ENCODE data around the gene SLC5A9. TPM values are rescaled to one million over a fixed set of nuclear protein-coding genes. Genes with fewer than 3 reads are reported as not detected.

The SLC5A9 gene
- total RNA-seq, 1 donor from 2014 or later, result not detected

DNA sequence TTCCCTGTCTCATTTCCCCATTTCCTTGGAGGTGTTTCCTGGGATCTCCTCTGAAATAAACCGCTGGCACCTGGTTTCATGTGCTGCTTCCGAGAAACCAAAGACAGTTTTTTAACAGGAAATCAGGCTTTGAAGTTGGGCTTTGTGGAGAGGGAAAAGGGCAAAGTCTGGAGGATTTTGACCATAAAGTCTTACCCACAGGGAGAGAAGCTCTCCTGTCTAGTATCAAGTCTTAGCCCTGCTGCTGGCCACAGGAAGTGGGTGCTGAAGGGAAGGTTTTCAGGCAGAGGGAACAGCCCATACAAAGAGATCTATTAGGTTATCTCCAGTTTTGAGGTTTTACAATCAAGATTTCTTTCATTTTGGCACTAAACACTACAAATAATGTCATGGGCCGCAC lies 29.3 kb downstream of the SLC5A9 start:
- no peak overlapping the region for H3K4me2 ChIP-seq (ENCODE audit: low read length)
- H2AFZ ChIP-seq (ENCODE audit: low read depth, low read length), result no peak overlapping the region
- TF ChIP-seq EZH2 (IDR thresholded peaks at IDR 0.05; ENCODE audit: insufficient read depth, low read length), result no peak
- TF ChIP-seq, protein P1, sequence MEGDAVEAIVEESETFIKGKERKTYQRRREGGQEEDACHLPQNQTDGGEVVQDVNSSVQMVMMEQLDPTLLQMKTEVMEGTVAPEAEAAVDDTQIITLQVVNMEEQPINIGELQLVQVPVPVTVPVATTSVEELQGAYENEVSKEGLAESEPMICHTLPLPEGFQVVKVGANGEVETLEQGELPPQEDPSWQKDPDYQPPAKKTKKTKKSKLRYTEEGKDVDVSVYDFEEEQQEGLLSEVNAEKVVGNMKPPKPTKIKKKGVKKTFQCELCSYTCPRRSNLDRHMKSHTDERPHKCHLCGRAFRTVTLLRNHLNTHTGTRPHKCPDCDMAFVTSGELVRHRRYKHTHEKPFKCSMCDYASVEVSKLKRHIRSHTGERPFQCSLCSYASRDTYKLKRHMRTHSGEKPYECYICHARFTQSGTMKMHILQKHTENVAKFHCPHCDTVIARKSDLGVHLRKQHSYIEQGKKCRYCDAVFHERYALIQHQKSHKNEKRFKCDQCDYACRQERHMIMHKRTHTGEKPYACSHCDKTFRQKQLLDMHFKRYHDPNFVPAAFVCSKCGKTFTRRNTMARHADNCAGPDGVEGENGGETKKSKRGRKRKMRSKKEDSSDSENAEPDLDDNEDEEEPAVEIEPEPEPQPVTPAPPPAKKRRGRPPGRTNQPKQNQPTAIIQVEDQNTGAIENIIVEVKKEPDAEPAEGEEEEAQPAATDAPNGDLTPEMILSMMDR (IDR thresholded peaks at IDR 0.05; ENCODE audit: insufficient read depth, low read depth, low read length), result no peak
- H3K27ac Mint-ChIP-seq (ENCODE audit: unreplicated experiment), result no peak overlapping the region
- H3K79me2 ChIP-seq (ENCODE audit: insufficient read depth, low read length), result no peaks in the 10 kb centered on the region
- no peak overlapping the region for H3K9ac ChIP-seq (ENCODE audit: low read length)
- no peak overlapping the region for H3K4me3 ChIP-seq (ENCODE audit: insufficient read depth, low read depth, low read length)
- H3K4me3 Mint-ChIP-seq (ENCODE audit: unreplicated experiment), result no peak overlapping the region
- no peaks in the 10 kb centered on the region for H3K4me1 ChIP-seq (ENCODE audit: insufficient read depth, low read length)
- FAIRE-seq, result no peak
- H3K4me1 Mint-ChIP-seq (ENCODE audit: low read depth, unreplicated experiment), result no peaks in the 10 kb centered on the region
- DNase-seq (ENCODE audit: low read depth), result no peak
- no peaks in the 10 kb centered on the region for H3K9me3 ChIP-seq (ENCODE audit: insufficient read depth, low read depth, low read length)
- no peak overlapping the region for H3K27ac ChIP-seq (ENCODE audit: low read depth, low read length)
- peaks cover 2% of the 10 kb centered on the region for H3K9me3 Mint-ChIP-seq (ENCODE audit: unreplicated experiment)
- H3K27me3 Mint-ChIP-seq (ENCODE audit: low read depth, unreplicated experiment), result peaks cover 2% of the 10 kb centered on the region
- no peaks in the 10 kb centered on the region for H4K20me1 ChIP-seq (ENCODE audit: insufficient read depth, low read length)
- peaks cover 2% of the 10 kb centered on the region for H3K36me3 Mint-ChIP-seq (ENCODE audit: low read depth, unreplicated experiment)
- no peaks in the 10 kb centered on the region for H3K36me3 ChIP-seq (ENCODE audit: insufficient read depth, low read length)
- no peaks in the 10 kb centered on the region for H3K27me3 ChIP-seq (ENCODE audit: insufficient read depth, low read length)

DNA sequence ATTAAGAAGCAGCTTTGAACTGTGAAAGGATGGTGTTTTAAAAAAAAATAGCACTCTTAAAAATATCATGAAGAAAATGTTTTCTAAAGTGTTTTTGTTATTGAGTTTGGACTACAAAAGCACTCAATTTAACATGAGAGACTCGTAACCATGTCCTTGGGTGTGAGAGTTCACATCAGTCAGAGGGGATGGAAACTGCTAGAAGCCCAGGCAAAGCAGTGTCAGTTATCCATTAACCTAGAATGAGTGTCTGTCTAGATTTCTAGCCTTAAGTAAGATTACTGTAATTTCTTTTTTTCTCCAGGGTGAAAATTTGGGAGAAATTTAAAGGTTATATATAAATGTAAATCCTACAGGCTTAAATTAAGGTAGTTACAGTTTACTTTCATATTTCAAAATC lies 31.7 kb downstream of the SLC5A9 start:
- FAIRE-seq, result no peak
- Histone ChIP-seq H3K9ac (ENCODE audit: low read length) (no peak overlapping the region), H3K27ac (ENCODE audit: low read depth, low read length) (no peak overlapping the region), H3K4me2 (ENCODE audit: low read length) (no peak overlapping the region), H2AFZ (ENCODE audit: low read depth, low read length) (no peak overlapping the region), H3K79me2 (ENCODE audit: insufficient read depth, low read length) (no peaks in the 10 kb centered on the region), H4K20me1 (ENCODE audit: insufficient read depth, low read length) (no peaks in the 10 kb centered on the region), H3K27me3 (ENCODE audit: insufficient read depth, low read length) (no peaks in the 10 kb centered on the region), H3K9me3 (ENCODE audit: insufficient read depth, low read depth, low read length) (no peaks in the 10 kb centered on the region), H3K4me1 (ENCODE audit: insufficient read depth, low read length) (no peaks in the 10 kb centered on the region), H3K4me3 (ENCODE audit: insufficient read depth, low read depth, low read length) (no peak overlapping the region), H3K36me3 (ENCODE audit: insufficient read depth, low read length) (no peaks in the 10 kb centered on the region)
- H3K27me3 Mint-ChIP-seq (ENCODE audit: low read depth, unreplicated experiment), result no peaks in the 10 kb centered on the region
- no peak overlapping the region for H3K4me3 Mint-ChIP-seq (ENCODE audit: unreplicated experiment)
- no peaks in the 10 kb centered on the region for H3K9me3 Mint-ChIP-seq (ENCODE audit: unreplicated experiment)
- H3K36me3 Mint-ChIP-seq (ENCODE audit: low read depth, unreplicated experiment), result no peaks in the 10 kb centered on the region
- H3K27ac Mint-ChIP-seq (ENCODE audit: unreplicated experiment), result no peak overlapping the region
- no peak for DNase-seq (ENCODE audit: low read depth)
- TF ChIP-seq, protein P1 (IDR thresholded peaks at IDR 0.05; ENCODE audit: insufficient read depth, low read depth, low read length), result no peak
- no peak for TF ChIP-seq EZH2 (IDR thresholded peaks at IDR 0.05; ENCODE audit: insufficient read depth, low read length)
- H3K4me1 Mint-ChIP-seq (ENCODE audit: low read depth, unreplicated experiment), result no peaks in the 10 kb centered on the region

DNA sequence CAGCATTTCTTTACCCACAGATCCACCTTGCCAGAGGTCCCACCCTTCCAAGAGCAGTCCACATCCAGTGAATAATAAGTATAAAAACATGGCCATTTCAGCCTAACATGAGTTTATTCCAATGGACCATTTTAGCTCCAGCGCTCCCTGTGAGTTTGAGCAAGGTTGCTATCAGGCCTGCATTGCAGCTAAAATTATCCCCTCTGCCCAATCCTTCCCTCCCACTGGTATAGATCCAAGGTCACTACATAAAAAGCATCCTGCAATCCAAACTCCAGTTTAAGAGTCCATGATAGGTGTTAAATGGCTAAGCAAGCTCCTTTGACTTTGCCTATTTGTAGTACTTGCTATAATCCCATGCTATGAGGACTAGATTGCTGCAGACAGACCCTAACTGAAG lies 35.6 kb downstream of the SLC5A9 start:
- Histone ChIP-seq H2AFZ (ENCODE audit: low read depth, low read length) (no peak overlapping the region), H3K79me2 (ENCODE audit: insufficient read depth, low read length) (no peaks in the 10 kb centered on the region), H3K27me3 (ENCODE audit: insufficient read depth, low read length) (no peaks in the 10 kb centered on the region), H3K4me2 (ENCODE audit: low read length) (no peak overlapping the region), H3K4me1 (ENCODE audit: insufficient read depth, low read length) (no peaks in the 10 kb centered on the region), H4K20me1 (ENCODE audit: insufficient read depth, low read length) (no peaks in the 10 kb centered on the region), H3K4me3 (ENCODE audit: insufficient read depth, low read depth, low read length) (no peak overlapping the region), H3K9ac (ENCODE audit: low read length) (no peak overlapping the region), H3K36me3 (ENCODE audit: insufficient read depth, low read length) (no peaks in the 10 kb centered on the region), H3K9me3 (ENCODE audit: insufficient read depth, low read depth, low read length) (no peaks in the 10 kb centered on the region), H3K27ac (ENCODE audit: low read depth, low read length) (no peak overlapping the region)
- no peaks in the 10 kb centered on the region for H3K27me3 Mint-ChIP-seq (ENCODE audit: low read depth, unreplicated experiment)
- H3K4me3 Mint-ChIP-seq (ENCODE audit: unreplicated experiment), result no peak overlapping the region
- H3K4me1 Mint-ChIP-seq (ENCODE audit: low read depth, unreplicated experiment), result no peaks in the 10 kb centered on the region
- TF ChIP-seq, protein P1 (IDR thresholded peaks at IDR 0.05; ENCODE audit: insufficient read depth, low read depth, low read length), result no peak
- no peak for TF ChIP-seq EZH2 (IDR thresholded peaks at IDR 0.05; ENCODE audit: insufficient read depth, low read length)
- H3K27ac Mint-ChIP-seq (ENCODE audit: unreplicated experiment), result no peak overlapping the region
- DNase-seq (ENCODE audit: low read depth) (no peak), FAIRE-seq (no peak)
- no peaks in the 10 kb centered on the region for H3K9me3 Mint-ChIP-seq (ENCODE audit: unreplicated experiment)
- no peaks in the 10 kb centered on the region for H3K36me3 Mint-ChIP-seq (ENCODE audit: low read depth, unreplicated experiment)

All from astrocyte (in vitro differentiated cells and primary cell).